HG03108 (cell line): Measurements from ENCODE around the gene ZMYM5.
"Not testable (repeated sequence)": the region's sequence is repeated elsewhere in the genome, so short reads cannot be mapped to it uniquely, and the experiment has no call there.

Experiments
- ATAC-seq: cut with Tn5 transposase; IDR thresholded peaks from one replicate; pipeline ENCODE4 v1.9.1; 2021; ENCODE audit warnings: moderate library complexity; ENCODE audit not compliant: unreplicated experiment

Gene ZMYM5

GRCh38 chr13:19863323-19864023 lies at the start of gene ZMYM5:
Gene ZMYM5 (minus strand): TSS chr13:19863649. CDS start chr13:19852180, 11,469 bp downstream.
- peak; percentile 88 for ATAC-seq

- ATAC-seq, result no peak
Observed at GRCh38 chr13:19910336-19911072, 47.1 kb upstream of the ZMYM5 start.

DNA sequence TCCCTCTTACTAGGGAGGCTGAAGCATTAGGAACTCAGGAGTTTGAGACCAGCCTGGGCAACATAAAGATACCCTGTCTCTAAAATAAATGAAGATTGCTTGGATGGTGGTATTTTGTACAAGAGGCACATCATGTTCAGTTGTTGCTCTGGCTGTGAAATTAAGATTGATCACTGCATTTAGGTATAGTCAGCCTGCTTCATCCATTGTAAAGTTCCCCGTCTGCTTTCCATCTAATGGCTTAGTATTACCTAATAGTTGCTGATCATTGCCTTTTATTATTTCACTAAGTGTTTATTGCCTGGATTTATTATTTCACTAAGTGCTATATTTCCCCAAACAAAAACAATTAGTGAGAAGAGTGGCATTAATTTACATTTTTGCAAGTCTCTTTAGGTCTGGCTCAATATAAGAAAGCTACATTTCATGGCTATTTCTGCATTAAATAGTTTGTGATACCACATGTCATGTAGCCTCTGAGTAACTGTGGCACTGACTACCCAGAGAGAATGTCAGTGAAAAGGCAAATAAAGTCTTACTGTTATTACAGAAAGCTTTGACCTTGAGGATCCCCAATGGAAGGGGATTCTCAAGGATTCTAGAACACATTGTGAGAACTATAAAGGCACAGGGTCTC lies 45.0 kb upstream of the ZMYM5 start:
- no peak for ATAC-seq

DNA sequence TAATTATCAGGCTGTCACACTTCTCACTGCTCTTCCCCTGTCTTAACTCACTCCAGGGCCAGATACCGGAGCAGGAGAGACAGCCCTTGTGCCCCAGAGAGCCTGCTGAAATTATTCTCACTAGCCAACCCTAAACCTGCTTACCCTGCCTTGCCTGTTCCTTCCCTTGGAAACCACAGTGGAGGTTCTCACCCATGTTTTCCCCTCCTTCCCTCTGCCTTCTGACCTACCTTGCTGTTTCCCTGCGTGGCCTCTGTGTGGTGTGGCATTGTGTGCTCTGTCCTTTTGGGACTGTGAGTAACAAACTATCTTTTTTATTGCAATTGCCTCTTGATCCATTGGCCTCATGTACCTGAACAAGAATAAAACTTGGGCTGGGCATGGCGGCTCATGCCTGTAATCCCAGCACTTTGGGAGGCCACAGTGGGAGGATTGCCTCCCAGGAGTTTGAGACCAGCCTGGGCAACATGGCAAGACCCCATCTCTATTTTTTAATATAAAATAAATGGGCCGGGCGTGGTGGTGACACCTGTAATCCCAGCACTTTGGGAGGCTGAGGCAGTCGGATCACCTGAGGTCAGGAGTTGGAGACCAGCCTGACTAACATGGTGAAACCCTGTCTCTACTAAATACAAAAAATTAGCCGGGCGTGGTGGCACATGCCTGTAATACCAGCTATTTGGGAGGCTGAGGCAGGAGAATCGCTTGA lies 42.2 kb upstream of the ZMYM5 start:
- not testable (repeated sequence) for ATAC-seq

- ATAC-seq, result no peak
Observed at GRCh38 chr13:19890030-19890429, 26.6 kb upstream of the ZMYM5 start.

GRCh38 chr13:19888799-19889198 lies 25.4 kb upstream of the ZMYM5 start:
- ATAC-seq, result no peak

DNA sequence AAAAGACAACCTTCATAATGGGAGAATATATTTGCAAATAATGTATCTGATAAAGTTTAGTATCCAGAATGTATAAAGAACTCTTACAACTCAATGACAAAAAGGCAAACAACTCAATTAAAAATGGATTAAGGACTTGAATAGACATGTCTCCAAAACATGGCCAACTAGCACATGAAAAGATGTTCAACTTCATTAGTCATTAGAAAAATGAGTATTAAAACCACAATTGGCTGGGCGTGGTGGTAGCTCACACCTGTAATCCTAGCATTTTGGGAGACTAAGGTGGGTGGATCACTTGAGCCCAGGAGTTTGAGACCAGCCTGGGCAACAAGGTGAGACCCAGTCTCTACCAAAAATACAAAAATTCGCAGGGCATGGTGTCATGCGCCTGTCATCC lies 18.8 kb upstream of the ZMYM5 start:
- ATAC-seq, result no peak

GRCh38 chr13:19881641-19882040 lies 18.2 kb upstream of the ZMYM5 start:
- no peak for ATAC-seq

GRCh38 chr13:19864746-19865309 lies 1.4 kb upstream of the ZMYM5 start:
- ATAC-seq, result no peak

- ATAC-seq, result peak; percentile 20
Observed at GRCh38 chr13:19864024-19864745, 736 bp upstream of the ZMYM5 start.

DNA sequence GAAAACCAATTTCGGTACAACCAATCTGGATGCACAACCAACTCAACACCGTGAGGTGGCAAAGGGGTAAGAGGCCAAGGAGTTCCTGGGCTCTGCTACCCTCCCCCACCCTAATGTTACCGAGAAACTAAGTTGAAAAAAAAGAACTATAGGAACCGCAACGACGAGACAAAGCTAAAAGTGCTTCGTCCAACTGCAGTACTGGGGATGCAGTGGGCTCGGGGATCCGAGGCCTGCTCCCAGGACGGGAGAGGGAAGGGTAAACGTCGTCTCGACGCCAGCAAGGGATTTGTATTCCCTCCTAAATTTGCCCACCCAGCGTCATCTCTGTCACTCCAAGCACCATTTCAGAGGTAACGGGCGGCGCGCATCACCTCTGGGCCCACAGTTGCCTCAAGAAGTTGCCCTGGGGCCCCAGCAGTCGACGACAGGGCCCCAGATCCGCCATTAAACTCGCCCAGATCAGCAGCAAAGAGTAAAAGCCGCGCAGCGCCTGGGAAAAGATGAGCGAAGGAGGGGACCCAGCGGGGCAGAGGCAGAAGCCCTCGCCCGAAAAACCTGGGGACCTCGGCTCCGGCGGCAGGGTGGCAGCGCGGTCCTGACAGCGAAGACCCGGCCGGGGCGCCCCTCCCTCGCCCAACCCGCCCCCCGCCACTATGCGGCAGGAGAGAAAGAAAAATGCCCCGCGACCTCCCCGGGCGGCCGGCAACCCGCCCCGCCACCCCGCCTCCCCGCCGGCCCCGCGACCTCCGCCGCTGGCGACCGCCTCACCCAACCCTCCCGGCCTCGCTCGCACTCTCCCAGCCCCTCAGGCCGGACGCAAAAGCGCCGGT lies 752 bp downstream of the ZMYM5 start:
- ATAC-seq, result peak; percentile 1

DNA sequence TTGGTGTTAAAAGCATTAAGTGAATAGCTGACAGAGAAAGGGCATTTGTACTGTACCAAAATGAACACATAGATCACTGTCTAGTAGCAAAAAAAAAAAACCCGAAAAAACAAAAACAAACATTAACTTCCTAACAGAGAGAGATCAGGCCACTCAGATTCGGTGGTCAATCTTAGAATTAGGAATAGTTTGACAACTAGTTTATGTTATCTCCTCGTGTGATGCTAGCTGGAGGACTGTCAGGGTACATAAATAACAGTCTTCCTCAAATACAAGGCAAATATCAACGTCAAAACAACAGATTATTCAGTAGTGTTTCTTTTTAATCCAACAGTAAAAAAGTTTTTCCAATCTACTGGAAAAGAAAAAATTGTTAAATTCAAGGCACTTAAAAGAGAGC lies 1.7 kb downstream of the ZMYM5 start:
- ATAC-seq, result no peak

GRCh38 chr13:19860884-19861655 lies 2.4 kb downstream of the ZMYM5 start:
- ATAC-seq, result no peak

GRCh38 chr13:19857637-19858036 lies 5.8 kb downstream of the ZMYM5 start:
- not testable (repeated sequence) for ATAC-seq

DNA sequence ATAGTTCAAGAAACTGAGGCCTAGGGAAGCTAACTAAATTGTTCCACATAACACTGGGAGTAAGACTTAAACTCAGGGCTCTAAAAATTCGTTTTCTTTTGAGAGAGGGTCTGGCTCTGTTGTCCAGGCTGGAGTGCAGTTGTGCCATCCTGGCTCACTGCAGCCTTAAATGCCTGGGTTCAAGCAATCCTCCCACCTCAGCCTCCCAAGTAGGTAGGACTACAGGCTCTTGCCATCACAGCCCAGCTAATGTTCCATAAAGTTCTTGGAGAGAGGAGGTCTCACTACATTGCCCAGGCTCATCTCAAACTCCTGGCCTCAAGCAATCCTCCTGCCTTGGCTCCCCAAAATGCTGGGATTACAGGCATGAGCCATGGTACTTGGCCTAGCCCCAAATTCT lies 10.7 kb downstream of the ZMYM5 start:
- no peak for ATAC-seq

DNA sequence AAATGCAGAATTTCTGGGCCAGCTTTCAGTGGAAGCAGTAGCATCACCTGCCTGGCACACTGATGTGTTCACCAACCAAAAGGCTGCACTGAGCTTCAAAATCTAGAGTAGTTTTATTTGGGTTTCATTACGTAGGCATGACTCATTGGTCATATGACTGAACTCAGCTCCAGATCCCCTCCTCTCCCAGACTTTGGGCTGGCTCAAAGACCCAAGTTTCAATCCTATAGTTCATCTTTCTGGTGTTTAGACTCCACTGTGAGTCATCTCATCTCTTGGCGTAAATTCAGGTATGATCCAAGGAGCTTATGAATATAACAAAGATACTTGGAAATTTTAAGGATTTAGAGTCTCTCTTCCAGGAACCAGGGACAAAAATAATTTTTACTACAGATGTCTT lies 17.7 kb downstream of the ZMYM5 start:
- no peak for ATAC-seq

DNA sequence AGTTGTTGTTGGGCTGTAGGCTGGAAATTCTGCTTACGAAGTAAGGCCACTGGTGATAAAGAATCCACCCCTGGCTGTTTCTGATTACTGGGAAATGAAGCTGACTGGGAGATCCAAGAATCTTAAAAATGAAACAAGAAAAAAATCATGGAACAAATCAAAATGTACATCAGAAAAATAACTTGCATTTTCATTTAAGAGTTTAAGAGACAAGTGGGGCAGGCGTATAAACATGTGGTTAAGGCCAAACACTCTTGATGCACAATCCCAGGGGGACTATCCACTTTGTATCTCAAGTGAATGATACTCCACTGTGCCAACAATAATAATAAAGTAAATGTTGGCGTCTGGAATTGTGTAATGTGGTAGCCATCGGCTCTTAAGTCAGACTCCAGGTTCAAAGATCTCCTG lies 24.6 kb downstream of the ZMYM5 start:
- no peak for ATAC-seq

- no peak for ATAC-seq
Observed at GRCh38 chr13:19836472-19836871, 27.0 kb downstream of the ZMYM5 start.

- no peak for ATAC-seq
Observed at GRCh38 chr13:19834704-19835103, 28.7 kb downstream of the ZMYM5 start.
